CD4-positive, alpha-beta T cell treated with Interleukin-17A for 1 hour (primary cell): Measurements from ENCODE around the gene VANGL2.

Experiments
- DNase-seq: peaks from one replicate; pipeline ENCODE4 v3.0.0-alpha.2; 2020

Gene VANGL2

GRCh38 chr1:160406131-160406968 is 6.0 kb downstream of the VANGL2 start:
- no peak for DNase-seq

DNA sequence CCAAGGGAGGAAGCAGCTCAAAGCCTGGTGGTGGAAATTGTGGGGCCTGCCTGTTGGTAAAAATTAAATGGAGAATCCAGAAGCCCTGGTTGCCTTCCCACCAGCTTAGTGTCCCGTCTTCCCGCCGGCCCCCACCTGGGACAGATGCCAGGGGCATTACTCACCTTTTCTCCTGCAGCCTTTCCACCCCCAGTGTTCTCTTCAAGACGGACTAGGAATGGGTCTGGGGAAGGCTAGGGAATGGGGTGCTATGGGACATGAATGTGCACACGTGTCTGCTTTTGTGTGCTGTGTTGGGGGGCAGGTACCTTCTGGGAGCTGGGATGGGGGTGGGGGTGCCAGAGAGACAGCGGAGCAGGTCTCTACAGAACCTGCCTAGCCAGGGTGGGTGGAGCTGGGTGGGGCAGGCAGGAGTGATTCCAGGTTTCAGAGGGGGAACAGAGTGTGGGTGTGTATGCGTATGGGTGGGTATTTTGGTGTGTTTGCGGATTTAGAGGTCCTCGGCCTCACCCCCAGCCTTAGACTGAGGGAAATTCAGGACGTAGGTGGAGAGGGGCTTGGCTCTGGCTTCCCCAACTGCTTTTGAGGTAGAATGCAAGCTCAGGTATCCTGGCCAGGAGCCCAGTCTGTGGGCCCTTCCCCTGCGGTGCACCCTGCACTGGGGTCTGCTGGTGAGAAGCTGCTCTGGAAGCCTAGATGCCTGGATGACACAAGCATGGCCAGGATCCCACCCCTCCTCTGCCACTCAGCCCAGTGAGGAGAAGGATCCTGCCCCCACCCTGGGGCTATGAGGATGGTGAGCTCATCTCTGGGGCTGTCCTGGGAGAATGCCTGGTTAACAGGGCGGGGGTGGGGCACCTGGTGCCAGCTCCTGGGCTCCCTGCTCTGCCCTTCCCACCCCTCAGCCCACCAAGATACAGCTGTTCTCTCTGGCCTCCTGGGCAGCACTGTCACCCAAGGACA is 7.8 kb downstream of the VANGL2 start:
- no peak for DNase-seq

DNA sequence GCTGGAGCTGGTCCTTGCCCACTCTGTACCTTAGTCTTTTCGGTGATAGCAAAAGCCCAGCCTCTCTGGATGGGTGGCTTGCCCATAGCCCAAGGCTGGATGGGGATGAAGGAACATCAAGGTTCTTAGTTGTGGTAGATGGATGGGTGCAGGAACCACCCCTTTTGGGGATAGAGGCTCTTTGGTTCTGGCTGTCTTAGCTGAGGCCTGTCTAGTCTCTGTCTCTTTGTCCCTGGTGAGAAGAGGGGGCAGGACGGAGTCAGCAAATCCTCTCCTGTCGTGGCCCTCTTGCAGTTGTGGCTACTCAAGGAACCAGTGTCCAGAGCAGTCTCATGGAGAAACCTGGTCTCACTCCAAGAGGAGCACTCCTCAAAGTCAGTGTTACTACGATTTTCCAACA is 8.5 kb downstream of the VANGL2 start:
- DNase-seq, result no peak

DNA sequence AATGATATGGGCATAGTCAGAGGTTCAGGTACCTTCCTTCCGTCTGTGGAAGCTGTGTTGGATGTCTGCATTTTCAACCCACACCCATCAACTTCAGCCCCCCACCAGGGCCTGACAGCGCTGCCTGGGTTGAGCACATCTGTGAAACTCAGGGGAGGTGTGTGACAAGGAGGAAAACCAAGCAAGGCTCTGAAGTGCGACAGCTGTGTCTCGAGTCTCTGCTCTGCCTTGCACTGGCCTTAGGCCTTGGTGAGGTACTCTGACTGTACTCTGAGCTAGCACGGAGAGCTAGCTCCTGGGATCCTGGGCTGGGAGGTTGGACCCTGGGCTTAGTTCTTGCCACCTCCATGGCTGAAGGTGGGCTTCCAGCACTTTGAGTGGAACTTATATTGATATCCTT is 9.1 kb downstream of the VANGL2 start:
- no peak for DNase-seq

GRCh38 chr1:160410406-160411005 is 10.1 kb downstream of the VANGL2 start:
- no peak for DNase-seq

DNA sequence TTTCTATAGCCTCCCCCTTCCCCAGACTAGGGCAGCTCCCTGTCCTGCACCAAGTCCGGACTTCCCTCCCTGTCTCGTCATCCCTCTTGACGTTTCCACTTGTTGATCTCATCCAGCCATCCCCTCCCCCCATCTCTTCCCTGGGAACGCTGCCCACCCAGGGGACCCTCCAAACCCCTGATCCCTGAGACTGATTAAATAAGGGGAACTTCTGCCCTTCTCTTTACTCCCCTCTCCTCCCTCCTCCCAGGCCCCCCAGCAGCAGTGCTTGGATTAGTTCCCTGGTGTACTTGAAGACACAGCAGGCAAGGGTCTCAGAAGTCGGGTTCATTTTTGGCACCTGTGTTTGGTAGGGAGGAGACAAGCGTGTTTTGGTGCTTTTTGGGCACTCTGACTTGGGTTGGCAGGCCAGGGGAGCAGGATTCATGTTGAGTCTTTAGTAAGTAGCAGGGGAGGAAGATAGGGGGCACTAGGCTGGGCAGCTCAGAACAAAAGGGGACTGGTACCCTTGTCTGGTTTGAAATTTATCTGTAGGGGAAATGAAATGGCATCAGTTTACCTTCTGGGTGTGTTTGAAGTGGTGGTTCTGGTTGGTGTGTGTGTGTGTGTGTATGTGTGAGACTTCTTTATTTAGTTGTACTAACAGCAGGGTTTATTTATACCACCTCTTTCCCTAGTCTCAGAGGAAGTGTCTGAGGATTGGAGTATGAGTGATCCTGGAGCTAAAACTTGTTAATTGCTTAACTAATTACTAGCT is 11.1 kb downstream of the VANGL2 start:
- DNase-seq, result no peak

DNA sequence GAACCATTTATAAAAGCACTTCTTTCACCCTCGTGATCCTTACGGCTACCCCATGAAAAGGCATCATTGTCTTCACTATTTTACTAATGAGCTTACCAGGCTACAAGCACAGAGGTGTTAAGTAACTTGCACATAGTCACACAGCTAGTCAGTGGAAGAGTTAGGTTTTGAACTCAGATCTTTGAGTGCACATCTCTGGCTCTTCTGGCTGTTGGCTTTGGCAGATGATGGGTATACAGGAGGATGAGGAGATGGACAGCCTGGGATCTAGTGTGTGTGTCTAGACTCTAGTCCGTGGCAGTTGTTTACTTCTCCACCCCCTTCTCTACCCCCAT is 11.6 kb downstream of the VANGL2 start:
- DNase-seq, result no peak

DNA sequence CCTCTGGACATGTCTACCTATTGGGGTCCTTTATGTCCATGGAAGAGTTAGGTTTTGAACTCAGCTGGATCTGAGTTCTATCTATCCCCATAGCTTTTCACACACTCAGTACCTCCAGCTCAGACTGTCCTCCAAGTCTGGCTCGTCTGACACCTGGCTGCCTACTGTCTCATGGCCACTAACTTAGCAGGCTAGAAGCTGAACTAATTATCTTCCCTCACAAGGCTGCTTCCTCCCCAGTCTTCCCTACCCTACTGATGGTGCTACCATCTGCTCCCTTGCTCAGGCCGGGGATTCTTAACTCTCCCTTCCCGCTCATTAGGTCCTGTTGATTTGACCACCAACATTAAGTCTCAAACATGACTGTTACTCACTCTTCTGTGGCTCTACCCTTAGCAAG is 13.4 kb downstream of the VANGL2 start:
- DNase-seq, result no peak

DNA sequence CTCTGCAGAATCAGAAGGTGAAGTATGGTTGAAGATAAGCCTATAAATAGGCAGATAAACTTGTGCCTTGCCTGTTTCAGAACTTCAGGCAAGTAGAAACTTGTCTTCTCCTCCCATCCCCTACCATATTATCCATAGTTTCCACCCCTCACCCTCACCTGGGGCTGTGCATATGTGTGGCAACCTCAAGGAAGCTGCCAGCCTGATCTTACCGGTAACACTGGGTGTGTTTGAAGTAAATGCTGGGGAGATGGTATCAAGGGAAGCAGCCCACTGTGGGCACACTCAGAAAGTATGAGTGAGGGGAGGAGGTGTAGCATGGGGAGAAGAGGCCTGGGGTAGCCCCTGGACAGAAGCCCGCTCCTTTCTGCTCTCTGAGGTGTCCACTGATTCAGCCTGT is 14.5 kb downstream of the VANGL2 start:
- no peak for DNase-seq

DNA sequence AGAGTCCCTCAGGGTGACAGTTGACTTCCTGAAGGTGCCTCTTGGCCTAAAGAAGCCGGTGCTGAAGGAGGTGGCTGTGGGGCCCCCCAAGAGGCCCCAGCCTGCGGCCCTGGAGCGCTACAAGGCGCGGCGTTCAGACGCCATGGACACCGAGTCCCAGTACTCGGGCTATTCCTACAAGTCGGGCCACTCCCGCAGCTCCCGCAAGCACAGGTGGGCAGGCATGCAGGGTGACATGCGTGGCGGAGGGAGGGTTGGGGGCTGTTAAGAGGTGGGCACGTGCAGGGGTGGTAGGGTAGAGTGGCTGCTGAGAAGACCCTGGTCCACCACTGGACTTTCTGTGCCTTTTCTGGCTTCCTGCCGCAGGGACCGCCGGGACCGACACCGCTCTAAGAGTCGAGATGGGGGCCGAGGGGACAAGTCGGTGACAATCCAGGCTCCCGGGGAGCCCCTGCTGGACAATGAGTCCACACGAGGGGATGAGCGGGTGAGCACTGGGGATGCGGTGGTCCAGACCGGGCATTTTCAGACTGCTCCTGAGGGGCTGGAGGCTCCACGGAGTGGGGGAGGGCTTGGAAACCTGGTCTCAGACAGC is 15.4 kb downstream of the VANGL2 start:
- DNase-seq, result no peak

- DNase-seq, result no peak
Observed at GRCh38 chr1:160416369-160416768, 16.0 kb downstream of the VANGL2 start.

- DNase-seq, result no peak
Observed at GRCh38 chr1:160418483-160418882, 18.1 kb downstream of the VANGL2 start.

- DNase-seq, result no peak
Observed at GRCh38 chr1:160419150-160419837, 18.9 kb downstream of the VANGL2 start.

GRCh38 chr1:160419838-160420169 is 19.4 kb downstream of the VANGL2 start:
- DNase-seq, result no peak

- DNase-seq, result no peak
Observed at GRCh38 chr1:160420881-160421842, 20.8 kb downstream of the VANGL2 start.

DNA sequence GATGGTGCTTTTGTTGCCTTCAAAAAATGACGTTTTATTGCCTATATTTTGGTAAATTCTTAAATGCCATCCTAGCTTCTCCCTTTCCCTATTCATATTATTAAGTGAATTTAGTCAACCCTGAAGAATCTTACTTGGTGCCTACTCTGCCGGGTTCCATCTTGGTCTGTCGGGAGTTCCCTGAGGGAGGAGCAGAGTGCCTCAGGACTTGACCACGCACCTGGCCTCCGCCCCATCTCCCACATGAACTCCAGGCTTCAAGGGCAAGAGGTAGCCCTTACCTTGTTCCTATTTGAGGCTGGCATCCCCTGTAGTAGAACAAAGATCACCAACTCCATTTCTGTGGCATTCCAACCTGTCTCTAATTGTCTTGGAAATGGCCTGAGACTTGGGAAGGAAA is 21.5 kb downstream of the VANGL2 start:
- no peak for DNase-seq

GRCh38 chr1:160423966-160424365 is 23.6 kb downstream of the VANGL2 start:
- no peak for DNase-seq

DNA sequence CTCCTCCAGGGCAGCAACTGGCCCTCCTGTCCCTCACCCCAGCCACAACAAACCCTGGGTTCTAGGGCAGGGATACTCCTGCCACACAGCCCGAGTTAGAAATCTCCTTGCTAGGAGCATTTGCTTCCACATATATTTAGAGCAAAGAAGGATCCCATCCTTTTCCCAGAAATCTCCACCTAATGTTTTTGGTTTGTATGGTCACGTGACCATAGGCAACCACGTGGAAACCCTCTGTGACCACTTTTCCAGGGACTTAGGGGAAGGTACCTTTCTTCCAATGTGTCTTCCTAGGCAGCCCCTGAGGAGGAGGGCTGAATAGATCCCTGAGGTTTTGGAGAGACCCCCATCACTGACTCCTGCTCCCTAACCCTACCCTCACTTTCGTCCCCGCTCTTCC is 25.5 kb downstream of the VANGL2 start:
- no peak for DNase-seq

GRCh38 chr1:160427625-160428024 is 27.3 kb downstream of the VANGL2 start:
- DNase-seq, result no peak

- no peak for DNase-seq
Observed at GRCh38 chr1:160428053-160428452, 27.7 kb downstream of the VANGL2 start.

DNA sequence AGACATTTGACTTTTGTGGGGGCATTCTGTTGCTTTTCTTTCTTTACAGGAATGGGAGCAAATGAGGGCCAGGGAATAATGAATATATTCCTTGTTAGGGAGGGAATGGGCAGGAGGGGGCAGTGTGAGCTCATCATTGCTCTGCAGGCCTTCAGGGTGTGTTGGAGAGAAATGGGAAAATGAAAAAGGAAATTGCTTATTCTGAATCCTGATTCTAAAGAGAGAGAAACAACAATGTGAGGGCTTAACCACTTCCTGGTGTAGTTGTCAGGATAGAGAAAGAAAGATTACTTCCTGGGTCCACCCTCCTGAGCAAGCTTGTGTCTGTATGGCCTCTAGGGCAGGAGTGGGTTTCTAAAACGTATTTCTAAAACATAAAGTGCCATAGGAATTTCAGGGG is 28.3 kb downstream of the VANGL2 start:
- DNase-seq, result peak; percentile 57
